GM12878 (cell line): ENCODE measurements around the gene GBGT1. TPM values are rescaled to one million over a fixed set of nuclear protein-coding genes. Genes with fewer than 3 reads are reported as not detected.

ENCODE experiments used
- ATAC-seq: fragments of 200-7000 bp; cut with Tn5 transposase; 3 replicates; pipeline ENCODE4 v1.9.1; 2020; ENCODE audit warnings: mild to moderate bottlenecking, moderate library complexity
- BruUV-seq: library from RNA; stranded (reverse); fragments of 400-500 nt; replicated peaks from 2 replicates; lab custom pipeline; 2021; lab: Mats Ljungman, UMichigan
- CTCF ChIA-PET: fragments of 300-600 bp; sonication (Branson Sonifier 250); formaldehyde crosslinking; extraction: SDS; loops from one replicate; lab custom pipeline; 2021; ENCODE audit warnings: inconsistent platforms; lab: Yijun Ruan, JAX
- POLR2A ChIA-PET: fragments of 350-600 bp; formaldehyde crosslinking; extraction: SDS; loops from one replicate; lab custom pipeline; 2021; ENCODE audit warnings: inconsistent platforms; lab: Charles Lee
- RAD21 ChIA-PET: fragments of 300-600 bp; sonication (Branson Sonifier 250); formaldehyde crosslinking; loops from one replicate; lab custom pipeline; 2023; ENCODE audit warnings: antibody characterized with exemption; ENCODE audit not compliant: unreplicated experiment; lab: Charles Lee
- SMC1A ChIA-PET: fragments of 300-600 bp; sonication (Branson Sonifier 250); formaldehyde crosslinking; loops from one replicate; lab custom pipeline; 2023; ENCODE audit not compliant: unreplicated experiment, uncharacterized antibody; lab: Charles Lee
- DNase-seq: peaks from one replicate; pipeline ENCODE4 v3.0.0-alpha.2; 2011; ENCODE audit warnings: low read depth, low spot score
- FAIRE-seq: peaks from 3 replicates; lab custom pipeline; 2011; peaks lifted over from hg19 to GRCh38; lab: Jason Lieb, UNC
- H2AFZ ChIP-seq: 2 replicates; pipeline ENCODE4 v1.6.0; 2011; ENCODE audit warnings: low read depth, low read length, control low read depth; ENCODE audit not compliant: control insufficient read depth
- H3K27ac ChIP-seq: 2 replicates; pipeline ENCODE4 v1.5.1; 2011; ENCODE audit warnings: control low read depth; ENCODE audit not compliant: control insufficient read depth, insufficient read depth
- H3K27me3 ChIP-seq, 2 experiments: replicated peaks in 1 of 2; 2 replicates each; pipeline versions ENCODE4 v1.6.0 to v1.6.1; 2011; ENCODE audit warnings: low read length in 1 of 2; ENCODE audit not compliant: control insufficient read depth in 2 of 2, insufficient read depth in 2 of 2
- H3K36me3 ChIP-seq, 2 experiments: 2 replicates each; pipeline ENCODE4 v1.5.1; 2011; ENCODE audit warnings: low read length in 1 of 2; ENCODE audit not compliant: control insufficient read depth in 2 of 2, insufficient read depth in 2 of 2
- H3K4me1 ChIP-seq: 2 replicates; pipeline ENCODE4 v1.6.1; 2011; ENCODE audit warnings: mild to moderate bottlenecking, low read length, moderate library complexity, mixed read lengths; ENCODE audit not compliant: control insufficient read depth, insufficient read depth
- H3K4me2 ChIP-seq: 2 replicates; pipeline ENCODE4 v1.6.0; 2011; ENCODE audit warnings: control low read depth; ENCODE audit not compliant: control insufficient read depth, insufficient read depth
- H3K4me3 ChIP-seq: fragments of 200-600 bp; sonication (generic); 2 replicates; pipeline ENCODE4 v1.5.1; 2016
- H3K79me2 ChIP-seq: 2 replicates; pipeline ENCODE4 v1.6.0; 2011; ENCODE audit warnings: low read length; ENCODE audit not compliant: control insufficient read depth, insufficient read depth
- H3K9ac ChIP-seq: 2 replicates; pipeline ENCODE4 v1.8.0; 2011; ENCODE audit warnings: low read length, control low read depth, mixed read lengths; ENCODE audit not compliant: control insufficient read depth, insufficient read depth
- H3K9me3 ChIP-seq: replicated peaks from 3 replicates; pipeline ENCODE4 v1.5.1; 2011; ENCODE audit warnings: mild to moderate bottlenecking, low read length; ENCODE audit not compliant: control insufficient read depth, insufficient read depth
- H4K20me1 ChIP-seq: 2 replicates; pipeline ENCODE4 v1.6.0; 2011; ENCODE audit not compliant: control insufficient read depth, insufficient read depth
- BACH1 ChIP-seq: fragments of 450-650 bp; IDR thresholded peaks from 2 replicates; pipeline ENCODE4 v1.6.1; 2017; ENCODE audit warnings: mild to moderate bottlenecking, borderline replicate concordance
- CHD1 ChIP-seq: IDR thresholded peaks from 2 replicates; pipeline ENCODE4 v1.6.1; 2012; ENCODE audit warnings: low read depth, low read length, improper control_type of control experiment
- CHD2 ChIP-seq: IDR thresholded peaks from 2 replicates; pipeline ENCODE4 v1.6.1; 2011; ENCODE audit warnings: low read depth, low read length, improper control_type of control experiment, borderline replicate concordance
- CREB1 ChIP-seq: IDR thresholded peaks from 2 replicates; pipeline ENCODE4 v1.6.1; 2012; ENCODE audit warnings: low read depth, mild to moderate bottlenecking, inconsistent platforms
- GATAD2B ChIP-seq: fragments of 450-650 bp; conservative IDR thresholded peaks from 2 replicates; pipeline ENCODE4 v1.6.1; 2017; ENCODE audit warnings: low read depth, mild to moderate bottlenecking, moderate library complexity
- IRF4 ChIP-seq: IDR thresholded peaks from 2 replicates; pipeline ENCODE4 v1.6.1; 2011; ENCODE audit warnings: low read depth, low read length
- LARP7 ChIP-seq: fragments of 450-650 bp; IDR thresholded peaks from 2 replicates; pipeline ENCODE4 v1.6.1; 2017; ENCODE audit warnings: mild to moderate bottlenecking
- NR2C1 ChIP-seq: fragments of 450-650 bp; IDR thresholded peaks from 2 replicates; pipeline ENCODE4 v1.6.1; 2017; ENCODE audit warnings: antibody characterized with exemption, mild to moderate bottlenecking, moderate library complexity
- PKNOX1 ChIP-seq: fragments of 450-650 bp; IDR thresholded peaks from 2 replicates; pipeline ENCODE4 v1.6.1; 2016; ENCODE audit warnings: mild to moderate bottlenecking
- PML ChIP-seq: IDR thresholded peaks from 2 replicates; pipeline ENCODE4 v1.6.1; 2012; ENCODE audit warnings: low read length, inconsistent platforms
- RAD51 ChIP-seq: fragments of 450-650 bp; IDR thresholded peaks from 2 replicates; pipeline ENCODE4 v1.6.1; 2016; ENCODE audit warnings: moderate library complexity, mild to moderate bottlenecking, inconsistent platforms
- SREBF2 ChIP-seq: IDR thresholded peaks from 2 replicates; pipeline ENCODE4 v1.6.1; 2012; ENCODE audit warnings: mild to moderate bottlenecking, low read length
- ZBTB40 ChIP-seq: fragments of 450-650 bp; IDR thresholded peaks from 2 replicates; pipeline ENCODE4 v1.6.1; 2016; ENCODE audit warnings: mild to moderate bottlenecking, moderate library complexity, borderline replicate concordance
- ZNF24 ChIP-seq: fragments of 450-650 bp; IDR thresholded peaks from 2 replicates; pipeline ENCODE4 v1.6.1; 2017; ENCODE audit warnings: antibody characterized with exemption, mild to moderate bottlenecking
- ZNF274 ChIP-seq: IDR thresholded peaks from one replicate; pipeline ENCODE4 v1.8.0; 2011; ENCODE audit not compliant: insufficient read length, insufficient read depth
- ZZZ3 ChIP-seq: IDR thresholded peaks from 2 replicates; pipeline ENCODE4 v1.6.1; 2011; ENCODE audit warnings: low read depth; ENCODE audit not compliant: control insufficient read depth, insufficient read length
- WGBS: methylation state at CpG from one replicate; pipeline ENCODE4 v1.1.6; 2016; ENCODE audit warnings: low lambda C conversion rate; ENCODE audit not compliant: insufficient replicate concordance, insufficient coverage; ENCODE audit errors: missing lambda C conversion rate; 5-methylcytosine and 5-hydroxymethylcytosine counted together
- in situ Hi-C: fragments of 300-500 bp; cut with MboI; formaldehyde crosslinking; loops from 9 replicates; pipeline ENCODE4 v1.14.3; 2018; ENCODE audit warnings: mixed read lengths
- intact Hi-C: fragments of 100-400 bp; cut with micrococcal nuclease; formaldehyde crosslinking; loops from one replicate; pipeline ENCODE4 v1.14.2; 2022; ENCODE audit not compliant: unreplicated experiment
- polyA plus RNA-seq, 11 experiments: library from polyadenylated mRNA; depleted of rRNA in 4 of 11; unstranded in 6 of 11; stranded (reverse) in 5 of 11; fragments of >200 nt; fragmentation: Nextera tagmentation in 4 of 11; fragmentation: Illumina TruSeq in 1 of 11; extraction: Ambion mirVana in 4 of 11; extraction: Trizol in 1 of 11; gene quantifications; 1 replicate in 1 of 11; 2 replicates in 10 of 11; pipeline versions ENCODE4 v1.2.1 to v1.2.3, GENCODE V29; 2011 to 2016; ENCODE audit warnings: inconsistent platforms in 2 of 11, missing spikeins in 2 of 11, low read depth in 1 of 11
- total RNA-seq, 4 experiments: library from RNA; depleted of rRNA in 3 of 4; stranded (reverse); fragments of >200 nt in 3 of 4; fragmentation: Illumina TruSeq in 1 of 4; extraction: Trizol in 1 of 4; gene quantifications; 2 replicates each; pipeline versions ENCODE4 v1.2.1 to v1.2.3, GENCODE V29; 2013 to 2021

The GBGT1 gene
- total and polyA plus RNA-seq, 10 of the 15 experiments (the other 5 are each of a cell fraction or from before 2014, with no cell fraction given) = 0.08 to 1.9 (median 0.49) TPM

GRCh38 chr9:133103987-133104505 lies 59.7 kb downstream of the GBGT1 start:
- no peaks in the 10 kb centered on the region for H3K27me3 ChIP-seq
- intact Hi-C loops = loop anchor here (1.0 kb wide), 2 partner anchors 40 to 76 kb away; no protein-coding TSS in a partner anchor
- H4K20me1 ChIP-seq = no peaks in the 10 kb centered on the region
- no peak overlapping the region for H2AFZ ChIP-seq
- no peak for FAIRE-seq
- H3K27ac ChIP-seq = no peak overlapping the region
- no peak overlapping the region for H3K4me3 ChIP-seq
- no peaks in the 10 kb centered on the region for H3K79me2 ChIP-seq
- TF ChIP-seq PML (no peak), GATAD2B (no peak), RAD51 (no peak), ZZZ3 (no peak), ZNF24 (no peak), IRF4 (no peak), NR2C1 (no peak), LARP7 (no peak), CHD1 (no peak), PKNOX1 (no peak), SREBF2 (no peak), ZNF274 (no peak), BACH1 (no peak), ZBTB40 (no peak), CHD2 (no peak), CREB1 (no peak)
- ChIA-PET CTCF (interaction anchor here (0.7 to 22.5 kb wide), 3 partner anchors 11 to 42 kb away, joined by 3 to 401 read pairs (median 29); no protein-coding TSS in a partner anchor), RAD21 (interaction anchor here (1.0 to 3.7 kb wide), 4 partner anchors 11 to 43 kb away, joined by 3 to 25 read pairs (median 6); no protein-coding TSS in a partner anchor), SMC1A (interaction anchor here (1.3 to 3.4 kb wide), 2 partner anchors 10 to 40 kb away, joined by 6 to 16 read pairs; no protein-coding TSS in a partner anchor), POLR2A (interaction anchor here (0.6 to 1.0 kb wide), 2 partner anchors 43 to 53 kb away, joined by 3 to 4 read pairs; no protein-coding TSS in a partner anchor)
- peaks cover 26 to 43% of the 10 kb centered on the region in 2 experiments for H3K36me3 ChIP-seq
- BruUV-seq = no TSS peak
- H3K9me3 ChIP-seq = no peaks in the 10 kb centered on the region
- ATAC-seq = no peak
- no peak overlapping the region for H3K4me2 ChIP-seq
- no peaks in the 10 kb centered on the region for H3K4me1 ChIP-seq
- 85% methylated on average over 12 of the region's 12 CpGs for WGBS
- in situ Hi-C loops = no loop called here
- no peak for DNase-seq
- no peak overlapping the region for H3K9ac ChIP-seq
